NT2/D1 (cell line): ENCODE measurements around the gene RTN4R.

Experiments
- SUZ12 ChIP-seq: IDR thresholded peaks from 2 replicates; pipeline ENCODE4 v1.6.1; 2011; ENCODE audit not compliant: insufficient read length, insufficient read depth; ENCODE audit errors: extremely low read depth
- YY1 ChIP-seq: IDR thresholded peaks from 2 replicates; pipeline ENCODE4 v1.6.1; 2011; ENCODE audit not compliant: insufficient read length, insufficient read depth
- ZNF274 ChIP-seq: IDR thresholded peaks from 2 replicates; pipeline ENCODE4 v1.6.1; 2011; ENCODE audit warnings: mild to moderate bottlenecking, low read depth, low read length

- no peak for TF ChIP-seq YY1
- TF ChIP-seq ZNF274, result no peak
- no peak for TF ChIP-seq SUZ12
Observed at GRCh38 chr22:20272700-20273099, 4.6 kb upstream of the RTN4R start.
